Measurements from ENCODE around the gene HADHA.

DNA sequence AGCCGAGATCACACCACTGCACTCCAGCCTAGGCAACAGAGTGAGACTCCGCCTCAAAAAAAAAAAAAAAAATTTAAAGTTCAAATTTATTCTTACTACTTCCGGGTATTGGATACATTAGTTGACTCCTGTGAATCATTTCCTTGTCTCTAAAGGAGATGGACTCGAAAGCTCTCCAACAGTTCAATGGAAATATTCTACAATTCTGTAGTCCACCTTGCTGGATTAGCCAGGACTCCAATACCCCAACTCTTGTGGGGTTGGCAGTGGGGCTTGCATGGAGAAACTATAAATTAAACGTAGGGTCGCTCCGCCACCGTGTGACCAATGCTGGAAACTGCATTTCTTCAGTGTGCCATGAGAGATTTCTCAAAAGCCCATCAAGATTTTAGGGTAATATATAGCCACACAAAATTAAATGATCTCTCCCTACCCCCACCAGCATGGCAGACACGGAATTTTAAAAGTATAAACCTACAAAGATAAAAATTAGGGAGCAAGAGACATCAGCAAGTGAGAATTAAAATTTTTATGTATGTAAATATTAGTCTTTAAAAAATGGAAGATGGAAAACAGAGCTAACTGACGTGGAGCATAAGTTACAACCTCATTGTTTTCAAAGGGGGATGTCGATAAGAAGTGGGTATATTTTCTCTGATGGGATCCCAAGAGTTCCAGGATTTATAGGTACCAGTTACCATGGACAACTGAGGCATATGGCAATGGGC, 99.3 kb downstream of the HADHA start:
- TF ChIP-seq POLR2A (IDR thresholded peaks at IDR 0.05) (no peak), POLR2AphosphoS5 (IDR thresholded peaks at IDR 0.05) (no peak)
- TF ChIP-seq, protein P1, sequence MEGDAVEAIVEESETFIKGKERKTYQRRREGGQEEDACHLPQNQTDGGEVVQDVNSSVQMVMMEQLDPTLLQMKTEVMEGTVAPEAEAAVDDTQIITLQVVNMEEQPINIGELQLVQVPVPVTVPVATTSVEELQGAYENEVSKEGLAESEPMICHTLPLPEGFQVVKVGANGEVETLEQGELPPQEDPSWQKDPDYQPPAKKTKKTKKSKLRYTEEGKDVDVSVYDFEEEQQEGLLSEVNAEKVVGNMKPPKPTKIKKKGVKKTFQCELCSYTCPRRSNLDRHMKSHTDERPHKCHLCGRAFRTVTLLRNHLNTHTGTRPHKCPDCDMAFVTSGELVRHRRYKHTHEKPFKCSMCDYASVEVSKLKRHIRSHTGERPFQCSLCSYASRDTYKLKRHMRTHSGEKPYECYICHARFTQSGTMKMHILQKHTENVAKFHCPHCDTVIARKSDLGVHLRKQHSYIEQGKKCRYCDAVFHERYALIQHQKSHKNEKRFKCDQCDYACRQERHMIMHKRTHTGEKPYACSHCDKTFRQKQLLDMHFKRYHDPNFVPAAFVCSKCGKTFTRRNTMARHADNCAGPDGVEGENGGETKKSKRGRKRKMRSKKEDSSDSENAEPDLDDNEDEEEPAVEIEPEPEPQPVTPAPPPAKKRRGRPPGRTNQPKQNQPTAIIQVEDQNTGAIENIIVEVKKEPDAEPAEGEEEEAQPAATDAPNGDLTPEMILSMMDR (IDR thresholded peaks at IDR 0.05) = peak in 5 of 7 experiments; percentile 60 to 81 (median 76)

Measured in stomach (tissue), 4 donors.